GM12878 (cell line): ENCODE data around the gene CCDC8. TPM values are rescaled to one million over a fixed set of nuclear protein-coding genes. Genes with fewer than 3 reads are reported as not detected.

ENCODE experiments used
- ATAC-seq: fragments of 200-7000 bp; cut with Tn5 transposase; 3 replicates; pipeline ENCODE4 v1.9.1; 2020; ENCODE audit warnings: mild to moderate bottlenecking, moderate library complexity
- BruUV-seq: library from RNA; stranded (reverse); fragments of 400-500 nt; replicated peaks from 2 replicates; lab custom pipeline; 2021; lab: Mats Ljungman, UMichigan
- CTCF ChIA-PET: fragments of 300-600 bp; sonication (Branson Sonifier 250); formaldehyde crosslinking; extraction: SDS; loops from one replicate; lab custom pipeline; 2021; ENCODE audit warnings: inconsistent platforms; lab: Yijun Ruan, JAX
- POLR2A ChIA-PET: fragments of 350-600 bp; formaldehyde crosslinking; extraction: SDS; loops from one replicate; lab custom pipeline; 2021; ENCODE audit warnings: inconsistent platforms; lab: Charles Lee
- RAD21 ChIA-PET: fragments of 300-600 bp; sonication (Branson Sonifier 250); formaldehyde crosslinking; loops from one replicate; lab custom pipeline; 2023; ENCODE audit warnings: antibody characterized with exemption; ENCODE audit not compliant: unreplicated experiment; lab: Charles Lee
- SMC1A ChIA-PET: fragments of 300-600 bp; sonication (Branson Sonifier 250); formaldehyde crosslinking; loops from one replicate; lab custom pipeline; 2023; ENCODE audit not compliant: unreplicated experiment, uncharacterized antibody; lab: Charles Lee
- DNase-seq: peaks from one replicate; pipeline ENCODE4 v3.0.0-alpha.2; 2011; ENCODE audit warnings: low read depth, low spot score
- FAIRE-seq: peaks from 3 replicates; lab custom pipeline; 2011; peaks lifted over from hg19 to GRCh38; lab: Jason Lieb, UNC
- H2AFZ ChIP-seq: 2 replicates; pipeline ENCODE4 v1.6.0; 2011; ENCODE audit warnings: low read depth, low read length, control low read depth; ENCODE audit not compliant: control insufficient read depth
- H3K27ac ChIP-seq: 2 replicates; pipeline ENCODE4 v1.5.1; 2011; ENCODE audit warnings: control low read depth; ENCODE audit not compliant: control insufficient read depth, insufficient read depth
- H3K27me3 ChIP-seq, 2 experiments: replicated peaks in 1 of 2; 2 replicates each; pipeline versions ENCODE4 v1.6.0 to v1.6.1; 2011; ENCODE audit warnings: low read length in 1 of 2; ENCODE audit not compliant: control insufficient read depth in 2 of 2, insufficient read depth in 2 of 2
- H3K36me3 ChIP-seq, 2 experiments: 2 replicates each; pipeline ENCODE4 v1.5.1; 2011; ENCODE audit warnings: low read length in 1 of 2; ENCODE audit not compliant: control insufficient read depth in 2 of 2, insufficient read depth in 2 of 2
- H3K4me1 ChIP-seq: 2 replicates; pipeline ENCODE4 v1.6.1; 2011; ENCODE audit warnings: mild to moderate bottlenecking, low read length, moderate library complexity, mixed read lengths; ENCODE audit not compliant: control insufficient read depth, insufficient read depth
- H3K4me2 ChIP-seq: 2 replicates; pipeline ENCODE4 v1.6.0; 2011; ENCODE audit warnings: control low read depth; ENCODE audit not compliant: control insufficient read depth, insufficient read depth
- H3K4me3 ChIP-seq: fragments of 200-600 bp; sonication (generic); 2 replicates; pipeline ENCODE4 v1.5.1; 2016
- H3K79me2 ChIP-seq: 2 replicates; pipeline ENCODE4 v1.6.0; 2011; ENCODE audit warnings: low read length; ENCODE audit not compliant: control insufficient read depth, insufficient read depth
- H3K9ac ChIP-seq: 2 replicates; pipeline ENCODE4 v1.8.0; 2011; ENCODE audit warnings: low read length, control low read depth, mixed read lengths; ENCODE audit not compliant: control insufficient read depth, insufficient read depth
- H3K9me3 ChIP-seq: replicated peaks from 3 replicates; pipeline ENCODE4 v1.5.1; 2011; ENCODE audit warnings: mild to moderate bottlenecking, low read length; ENCODE audit not compliant: control insufficient read depth, insufficient read depth
- H4K20me1 ChIP-seq: 2 replicates; pipeline ENCODE4 v1.6.0; 2011; ENCODE audit not compliant: control insufficient read depth, insufficient read depth
- BHLHE40 ChIP-seq, 2 experiments: fragments of 450-650 bp in 1 of 2; IDR thresholded peaks; 2 replicates each; pipeline ENCODE4 v1.6.1; 2011 to 2017; ENCODE audit warnings: low read depth in 2 of 2, borderline replicate concordance in 1 of 2, improper control_type of control experiment in 1 of 2, low read length in 1 of 2, mild to moderate bottlenecking in 1 of 2
- PAX5 ChIP-seq: IDR thresholded peaks from 2 replicates; pipeline ENCODE4 v1.6.1; 2011; ENCODE audit warnings: low read depth, low read length, borderline replicate concordance
- PAX8 ChIP-seq: fragments of 450-650 bp; IDR thresholded peaks from 2 replicates; pipeline ENCODE4 v1.6.1; 2017; ENCODE audit warnings: mild to moderate bottlenecking, moderate library complexity
- PML ChIP-seq: IDR thresholded peaks from 2 replicates; pipeline ENCODE4 v1.6.1; 2012; ENCODE audit warnings: low read length, inconsistent platforms
- RUNX3 ChIP-seq: IDR thresholded peaks from 2 replicates; pipeline ENCODE4 v1.6.1; 2012; ENCODE audit warnings: low read length, inconsistent platforms
- WGBS: methylation state at CpG from one replicate; pipeline ENCODE4 v1.1.6; 2016; ENCODE audit warnings: low lambda C conversion rate; ENCODE audit not compliant: insufficient replicate concordance, insufficient coverage; ENCODE audit errors: missing lambda C conversion rate; 5-methylcytosine and 5-hydroxymethylcytosine counted together
- in situ Hi-C: fragments of 300-500 bp; cut with MboI; formaldehyde crosslinking; loops from 9 replicates; pipeline ENCODE4 v1.14.3; 2018; ENCODE audit warnings: mixed read lengths
- intact Hi-C: fragments of 100-400 bp; cut with micrococcal nuclease; formaldehyde crosslinking; loops from one replicate; pipeline ENCODE4 v1.14.2; 2022; ENCODE audit not compliant: unreplicated experiment
- polyA plus RNA-seq, 11 experiments: library from polyadenylated mRNA; depleted of rRNA in 4 of 11; unstranded in 6 of 11; stranded (reverse) in 5 of 11; fragments of >200 nt; fragmentation: Nextera tagmentation in 4 of 11; fragmentation: Illumina TruSeq in 1 of 11; extraction: Ambion mirVana in 4 of 11; extraction: Trizol in 1 of 11; gene quantifications; 1 replicate in 1 of 11; 2 replicates in 10 of 11; pipeline versions ENCODE4 v1.2.1 to v1.2.3, GENCODE V29; 2011 to 2016; ENCODE audit warnings: inconsistent platforms in 2 of 11, missing spikeins in 2 of 11, low read depth in 1 of 11
- total RNA-seq, 4 experiments: library from RNA; depleted of rRNA in 3 of 4; stranded (reverse); fragments of >200 nt in 3 of 4; fragmentation: Illumina TruSeq in 1 of 4; extraction: Trizol in 1 of 4; gene quantifications; 2 replicates each; pipeline versions ENCODE4 v1.2.1 to v1.2.3, GENCODE V29; 2013 to 2021

The CCDC8 gene
- total and polyA plus RNA-seq, 10 of the 15 experiments (the other 5 are each of a cell fraction or from before 2014, with no cell fraction given) = under 0.01 to 0.15 (median 0.05) TPM; not detected in 5

- BruUV-seq = no TSS peak
- no peak overlapping the region for H3K4me3 ChIP-seq
- H3K36me3 ChIP-seq = peaks cover 12 to 29% of the 10 kb centered on the region in 2 experiments; a peak in 3 of 4 replicates
- POLR2A ChIA-PET = no interaction called here
- H3K27ac ChIP-seq = no peak overlapping the region
- TF ChIP-seq RUNX3 = 0 out of 2 replicates have a peak, but pooled peaks have one; percentile 13
- no peak for TF ChIP-seq PAX8
- TF ChIP-seq, all 136 proteins: peak for 1
- peaks cover 7% of the 10 kb centered on the region for H3K4me1 ChIP-seq
- DNase-seq (no peak), FAIRE-seq (no peak), ATAC-seq (no peak)
- SMC1A ChIA-PET = no interaction called here
- CTCF ChIA-PET = interaction anchor here (1.5 kb wide), 1 partner anchor 25 kb away, joined by 5 read pairs; no protein-coding TSS in a partner anchor
- no peak overlapping the region for H3K4me2 ChIP-seq
- RAD21 ChIA-PET = no interaction called here
- H3K9ac ChIP-seq = no peak overlapping the region
- intact Hi-C loops = no loop called here
- no peaks in the 10 kb centered on the region for H3K9me3 ChIP-seq
- no peaks in the 10 kb centered on the region for H3K27me3 ChIP-seq
- in situ Hi-C loops = no loop called here
- WGBS = 79% methylated on average over 10 of the region's 10 CpGs
- H2AFZ ChIP-seq = no peak overlapping the region
- peaks cover 3% of the 10 kb centered on the region; the same call in 1 of the 2 replicates for H4K20me1 ChIP-seq
- H3K79me2 ChIP-seq = peaks cover 9% of the 10 kb centered on the region
Measured at GRCh38 chr19:46371371-46371901, 41.9 kb downstream of the CCDC8 start.

GRCh38 chr19:46369817-46370216 is 43.5 kb downstream of the CCDC8 start:
- Histone ChIP-seq H4K20me1 (peaks cover 3% of the 10 kb centered on the region; the same call in 1 of the 2 replicates), H3K9ac (no peak overlapping the region), H3K27ac (no peak overlapping the region), H3K4me2 (no peak overlapping the region), H3K36me3 (peaks cover 12 to 29% of the 10 kb centered on the region in 2 experiments), H3K4me3 (no peak overlapping the region), H3K9me3 (no peaks in the 10 kb centered on the region), H3K79me2 (peaks cover 10% of the 10 kb centered on the region), H3K27me3 (no peaks in the 10 kb centered on the region), H3K4me1 (peaks cover 7% of the 10 kb centered on the region), H2AFZ (no peak overlapping the region)
- CTCF ChIA-PET = interaction anchor here (0.8 to 1.2 kb wide), 4 partner anchors 22 to 86 kb away, joined by 3 to 4 read pairs (median 3); no protein-coding TSS in a partner anchor
- TF ChIP-seq PAX5 = no peak
- TF ChIP-seq BHLHE40 (IDR thresholded peaks at IDR 0.05; ENCODE audit: borderline replicate concordance in 1 of 2, low read depth in 2 of 2, low read length in 1 of 2) = no peak
- no peak for TF ChIP-seq PML
- WGBS = 85% methylated on average over 2 of the region's 7 CpGs
- intact Hi-C loops (no loop called here), in situ Hi-C loops (no loop called here)
- no TSS peak for BruUV-seq
- SMC1A ChIA-PET = interaction anchor here (1.1 to 1.7 kb wide), 2 partner anchors 17 to 22 kb away, joined by 3 to 4 read pairs; no protein-coding TSS in a partner anchor
- no peak for DNase-seq
- FAIRE-seq = no peak
- ATAC-seq = no peak
- POLR2A ChIA-PET = interaction anchor here (0.6 kb wide), 2 partner anchors 267 to 542 kb away, joined by 4 read pairs; no protein-coding TSS in a partner anchor
- RAD21 ChIA-PET = interaction anchor here (0.7 kb wide), 1 partner anchor 14 kb away, joined by 3 read pairs; no protein-coding TSS in a partner anchor
